HG02938 (cell line): ENCODE results near the gene PSMB2.

Experiments
- ATAC-seq: cut with Tn5 transposase; IDR thresholded peaks from one replicate; pipeline ENCODE4 v1.9.1; 2021; ENCODE audit warnings: mild to moderate bottlenecking, moderate library complexity; ENCODE audit not compliant: unreplicated experiment

Gene PSMB2

DNA sequence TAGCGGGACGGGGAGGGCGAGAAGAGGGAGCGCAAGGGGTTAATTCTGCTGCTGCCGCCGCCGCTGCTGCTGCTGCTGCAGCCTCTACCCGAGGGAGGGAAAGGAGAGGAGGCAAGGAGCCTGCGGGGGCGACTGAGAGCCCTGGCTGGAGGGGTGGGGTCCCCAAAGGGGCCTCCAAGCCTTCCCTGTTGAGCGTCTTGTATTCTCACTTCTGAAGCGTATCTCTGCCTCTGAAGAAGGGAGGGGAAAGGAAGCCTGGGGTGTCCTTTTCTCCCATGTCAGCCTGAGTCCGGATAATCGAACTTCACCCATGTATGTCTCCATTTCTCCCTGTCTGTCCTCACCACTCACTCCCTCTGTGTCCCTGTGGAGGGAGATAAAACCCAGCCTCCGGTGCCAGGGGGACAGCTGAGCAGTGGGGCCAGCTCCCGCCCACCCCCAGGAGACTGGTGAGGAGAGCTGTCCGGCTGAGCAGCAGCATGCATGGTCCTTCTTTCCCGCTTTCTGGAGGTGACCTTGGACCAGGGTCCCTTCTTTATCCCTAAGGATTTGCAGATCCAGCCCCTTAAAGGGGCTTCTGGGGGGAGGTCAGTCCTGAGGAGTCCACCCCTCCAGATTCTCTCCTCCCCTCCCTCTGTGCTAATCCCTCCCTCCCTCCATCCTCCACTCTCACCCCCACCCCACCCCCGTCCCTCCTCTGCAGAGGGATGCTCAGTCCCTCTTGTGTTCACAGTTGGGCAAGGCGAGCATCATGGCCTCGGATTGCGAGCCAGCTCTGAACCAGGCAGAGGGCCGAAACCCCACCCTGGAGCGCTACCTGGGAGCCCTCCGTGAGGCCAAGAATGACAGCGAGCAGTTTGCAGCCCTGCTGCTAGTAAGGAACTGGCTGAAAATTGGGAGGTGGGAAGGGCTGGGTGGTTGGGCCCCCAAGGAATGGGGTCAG, 82.7 kb downstream of the PSMB2 start:
- no peak for ATAC-seq

DNA sequence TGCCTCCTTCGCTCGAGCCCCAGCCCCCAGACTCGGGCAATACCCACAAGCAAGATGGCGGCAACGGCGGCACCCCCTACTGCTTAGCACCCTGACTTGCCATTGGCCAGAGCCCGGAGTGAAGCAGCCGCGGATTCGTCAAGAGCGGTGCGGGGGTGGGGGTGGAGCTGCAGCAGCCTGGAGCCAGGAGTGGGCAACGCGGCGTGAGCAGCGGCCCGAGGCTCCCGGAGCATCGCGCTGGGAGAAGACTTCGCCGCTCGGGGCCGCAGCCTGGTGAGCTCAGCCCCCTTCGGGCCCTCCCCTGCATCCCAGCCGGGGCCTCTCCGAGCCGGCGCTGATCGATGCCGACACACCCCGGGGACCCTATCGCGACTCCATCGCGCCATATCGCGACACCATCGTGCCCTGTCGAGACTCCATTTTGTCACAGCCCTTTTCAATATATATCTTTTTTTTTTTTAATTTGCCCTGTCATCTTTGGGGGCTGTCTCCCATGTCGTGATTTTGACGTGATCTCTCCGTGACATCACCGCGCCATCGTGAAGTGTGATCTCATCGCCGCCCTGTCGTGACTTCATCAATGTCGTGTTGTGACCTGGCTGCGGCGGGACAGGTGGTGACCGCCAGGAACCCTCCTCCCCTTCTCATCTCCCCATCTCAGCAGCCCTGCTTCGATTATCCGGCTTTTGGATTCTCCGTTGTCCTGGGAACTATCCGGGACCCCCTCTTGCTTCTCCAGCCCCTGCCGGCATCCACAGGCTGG, 83.5 kb downstream of the PSMB2 start, which contains the start of gene NCDN:
Gene NCDN (plus strand): TSS at position 189 of the 763 bp plus-strand sequence. CDS start 392 bp downstream, at position 581.
- ATAC-seq: peak; percentile 84

DNA sequence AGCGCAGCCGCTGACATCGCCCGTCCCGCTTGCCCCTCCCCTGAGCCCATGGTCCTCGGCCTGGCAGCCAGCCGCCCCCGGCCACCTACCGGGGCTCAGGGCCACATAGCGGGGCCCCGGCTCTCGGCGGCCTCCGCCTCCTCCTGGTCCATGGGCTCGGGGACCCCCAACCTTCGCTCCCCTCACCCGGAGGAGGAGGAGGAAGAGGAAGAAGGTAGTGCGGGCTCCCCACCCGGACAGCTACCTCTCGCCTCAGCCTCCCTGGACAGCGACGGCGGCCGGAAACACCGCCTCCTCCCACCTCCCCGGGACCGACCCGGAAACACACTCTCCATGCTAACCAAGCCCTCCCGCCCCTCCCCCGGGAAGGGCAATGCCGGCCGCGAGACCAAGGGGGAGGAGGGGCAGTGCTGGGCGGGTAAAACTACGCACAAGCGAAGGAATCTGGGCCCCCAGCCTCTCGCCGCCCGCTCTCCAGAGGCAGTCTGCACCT, 84.2 kb downstream of the PSMB2 start, which contains the start of gene KIAA0319L:
Gene KIAA0319L (minus strand): TSS at position 286 of the 493 bp plus-strand sequence. CDS start 2,912 bp downstream, outside the sequence.
- ATAC-seq: peak; percentile 80

DNA sequence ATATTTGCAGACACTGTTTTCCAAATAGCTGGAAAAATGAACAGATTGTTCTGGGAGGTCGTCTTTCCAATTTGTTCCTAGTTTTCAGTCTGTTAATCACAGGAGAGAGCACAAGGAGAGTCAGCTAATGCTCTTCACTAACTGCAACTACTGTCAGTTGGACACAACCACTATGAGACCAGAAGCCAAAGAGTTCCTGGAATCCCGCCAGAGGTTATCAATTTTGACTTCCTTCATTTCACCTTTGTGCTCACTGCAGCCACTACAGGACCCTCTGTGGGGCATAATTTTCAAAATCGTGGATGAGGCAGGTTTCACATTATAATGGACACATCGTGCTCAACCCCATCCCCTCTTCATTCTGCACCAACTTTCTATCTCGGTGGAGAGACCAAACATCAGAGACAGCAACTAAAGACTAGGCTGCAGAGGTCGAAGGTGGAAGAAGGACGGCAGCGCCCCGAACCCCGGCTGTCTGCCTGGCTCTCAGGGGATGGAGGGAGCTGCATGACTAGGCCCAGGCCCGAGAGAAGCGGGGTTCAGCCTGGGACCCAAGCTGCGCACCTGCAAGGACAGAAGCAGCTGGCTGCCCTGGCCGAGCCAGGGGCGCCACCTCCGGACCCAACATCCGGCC, 84.7 kb downstream of the PSMB2 start:
- ATAC-seq: peak; percentile 13

DNA sequence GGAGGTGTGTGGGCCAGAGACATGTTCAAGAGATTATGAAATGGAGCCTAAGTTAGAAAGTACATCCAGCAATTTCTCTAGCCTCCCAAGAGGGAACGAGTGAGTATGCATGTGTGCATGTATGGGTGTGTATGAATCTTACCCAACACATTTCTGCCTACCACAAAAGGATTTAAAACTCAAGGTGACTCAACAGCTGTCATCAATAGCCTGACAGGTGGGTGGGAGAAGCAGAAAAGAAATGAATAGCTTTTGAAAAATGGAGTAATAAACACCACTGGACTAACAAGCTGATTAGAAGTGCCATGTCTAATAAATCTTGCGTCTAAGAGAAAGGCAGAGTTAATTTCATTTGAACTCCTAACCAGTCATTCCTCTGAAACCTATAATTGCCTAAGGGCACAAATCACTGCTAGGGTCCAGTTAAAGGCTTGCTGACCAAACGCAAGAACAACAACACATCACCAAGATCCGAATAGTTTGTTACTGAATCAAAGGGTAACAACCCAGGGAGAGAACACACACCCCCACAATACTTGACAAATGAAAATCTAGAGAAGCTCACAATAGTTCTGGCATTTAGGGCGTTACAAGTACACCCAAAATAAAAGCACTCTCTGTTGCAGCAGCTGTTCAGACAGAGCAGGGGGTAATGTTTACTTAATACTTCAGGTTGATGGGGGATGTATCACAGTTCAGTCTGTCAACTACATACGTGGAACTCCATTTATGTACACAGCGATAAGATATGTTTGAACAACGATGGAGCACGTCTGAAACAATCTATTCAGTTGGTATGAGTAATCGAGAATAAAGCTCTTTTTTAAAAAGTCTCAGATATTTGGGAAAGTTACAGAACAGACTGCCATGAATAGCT, 85.5 kb downstream of the PSMB2 start:
- ATAC-seq: no peak

DNA sequence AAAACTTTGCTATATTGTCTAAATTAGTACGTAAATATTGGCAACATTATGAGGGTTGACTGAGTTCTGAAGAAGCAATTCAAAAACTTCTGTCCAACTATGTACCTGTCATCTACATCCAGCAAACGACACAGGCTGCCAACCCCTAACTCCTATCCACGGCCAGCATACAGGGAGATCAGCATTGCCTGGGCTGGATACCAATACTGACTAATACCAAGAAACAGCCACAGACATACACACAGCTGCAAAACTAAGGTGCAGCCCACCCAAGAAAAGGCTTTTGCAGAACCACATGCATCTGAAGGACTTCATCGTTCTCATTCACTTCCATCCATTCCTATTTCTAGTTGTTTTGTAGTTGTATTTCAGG, 86.1 kb downstream of the PSMB2 start:
- no peak for ATAC-seq

DNA sequence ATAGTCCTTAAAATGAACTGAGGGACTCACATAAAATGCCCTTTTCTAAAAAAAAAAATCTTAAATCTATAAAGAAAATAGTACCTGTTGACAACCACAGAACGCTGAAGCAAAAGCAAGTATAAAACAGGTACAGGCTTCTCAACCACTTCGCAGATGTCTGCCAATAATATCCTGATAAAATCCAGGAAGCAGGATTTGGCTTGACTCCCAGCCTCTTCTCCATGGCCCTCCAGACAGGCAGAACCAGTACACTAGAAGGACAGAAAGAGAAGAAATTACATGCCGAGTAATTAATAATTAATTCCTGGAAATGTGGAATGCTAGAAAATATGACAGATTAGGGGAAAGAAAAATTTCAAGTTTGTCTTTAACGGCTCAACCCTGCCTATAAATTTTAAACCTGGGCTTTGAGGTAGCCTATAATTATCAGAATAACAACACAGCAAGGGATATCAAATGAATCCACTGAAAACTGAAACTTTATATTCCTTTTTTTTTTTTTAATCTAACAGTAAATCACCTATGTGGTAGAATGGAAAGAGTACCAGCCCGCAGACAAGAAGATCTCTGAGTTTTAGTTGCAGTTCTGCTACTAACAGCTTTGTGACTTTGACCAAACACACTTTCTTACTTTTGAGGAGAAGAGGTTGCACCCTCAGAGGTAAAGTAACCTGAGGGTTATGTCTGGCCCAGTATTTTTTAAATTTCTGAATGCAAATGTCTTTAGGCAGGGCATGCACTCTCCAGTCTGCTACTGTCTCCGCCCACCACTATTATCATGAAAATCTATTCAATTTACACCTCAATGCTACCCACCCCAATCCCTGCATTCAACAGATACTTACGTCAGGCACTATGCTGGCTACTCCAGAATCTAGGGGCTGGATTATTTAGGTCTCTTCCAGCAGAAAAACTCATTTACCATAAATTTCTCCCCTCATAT, 86.8 kb downstream of the PSMB2 start:
- no peak for ATAC-seq

DNA sequence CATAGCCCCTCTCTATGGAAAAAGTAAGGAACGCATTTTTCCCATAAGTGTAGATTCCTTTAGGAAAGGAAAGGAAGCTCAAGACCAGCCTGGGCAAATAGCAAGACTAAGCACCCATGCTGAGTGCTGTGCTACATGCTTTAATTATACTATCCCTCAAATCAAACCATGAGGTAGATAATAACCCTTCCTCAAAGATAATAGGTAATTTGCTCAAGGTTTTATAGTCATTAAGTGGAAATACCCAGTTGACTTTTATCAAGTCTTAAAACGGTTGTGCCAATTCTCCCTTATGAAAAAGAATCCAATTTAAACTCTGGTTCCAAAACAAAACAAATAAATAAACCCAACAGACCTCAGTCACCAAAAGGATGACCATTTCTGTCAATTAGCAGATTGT, 87.5 kb downstream of the PSMB2 start:
- ATAC-seq: no peak
